Hematopoietic multipotent progenitor cell treated with erythropoietin and hydrocortisone succinate and interleukin-3 and kit ligand, for 8 days (in vitro differentiated cells): Measurements from ENCODE around the gene RNF11.
A peak's percentile ranks its signal among the peaks of the same experiment; 100 is the strongest.

ENCODE experiments used
- DNase-seq: peaks from one replicate; pipeline ENCODE4 v3.0.0-alpha.2; 2015

RNF11 gene

DNA sequence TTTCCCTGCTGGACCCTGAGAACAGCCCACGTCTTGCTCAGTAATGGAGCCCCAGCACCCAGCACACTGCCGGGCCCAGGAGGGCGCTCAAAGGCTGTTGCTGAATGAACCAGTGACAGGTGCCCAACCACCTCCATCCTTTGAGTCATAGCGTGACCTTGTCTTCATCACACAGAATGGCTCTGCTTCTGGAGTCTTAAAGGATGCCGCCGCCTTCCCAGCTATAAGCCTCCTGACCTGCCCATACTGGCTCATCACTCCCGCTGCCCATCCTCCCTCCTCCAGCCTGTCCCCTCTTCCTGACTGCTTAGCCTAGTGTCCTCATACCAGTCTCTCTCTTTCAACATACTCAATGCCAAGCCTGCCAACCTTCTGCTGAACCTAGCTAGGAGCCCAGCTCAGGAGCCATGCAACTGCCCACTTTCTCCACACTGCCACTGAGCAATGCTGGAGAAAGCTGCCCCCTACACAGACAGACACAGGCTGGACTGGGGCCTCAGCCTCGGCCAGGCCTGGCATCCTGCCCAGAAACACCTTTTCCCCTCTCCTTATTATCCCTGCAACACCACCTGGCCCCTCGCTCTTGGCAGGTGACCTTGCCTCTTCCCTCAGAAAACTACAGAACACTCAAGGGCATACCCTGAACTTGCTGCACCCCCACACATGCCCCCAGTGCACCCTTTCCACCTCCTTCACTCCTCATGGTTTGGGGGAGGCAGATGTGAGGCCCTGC lies 80.2 kb downstream of the RNF11 start:
- no peak for DNase-seq

DNA sequence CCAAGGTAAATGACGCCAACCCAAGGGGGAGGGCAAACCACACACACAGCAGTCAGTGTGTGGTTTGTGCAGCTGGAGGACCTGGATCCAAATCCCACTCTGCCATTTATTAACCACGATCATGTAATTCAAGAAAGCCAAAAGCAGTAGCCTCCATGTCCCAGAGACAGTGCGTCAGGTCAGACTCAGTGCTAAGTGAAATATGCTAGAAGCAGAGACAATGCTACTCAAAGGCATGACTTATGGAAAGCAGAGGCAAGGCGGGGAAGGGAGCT lies 80.7 kb downstream of the RNF11 start:
- DNase-seq = no peak

- no peak for DNase-seq
Observed at GRCh38 chr1:51317798-51318197, 81.7 kb downstream of the RNF11 start.

DNA sequence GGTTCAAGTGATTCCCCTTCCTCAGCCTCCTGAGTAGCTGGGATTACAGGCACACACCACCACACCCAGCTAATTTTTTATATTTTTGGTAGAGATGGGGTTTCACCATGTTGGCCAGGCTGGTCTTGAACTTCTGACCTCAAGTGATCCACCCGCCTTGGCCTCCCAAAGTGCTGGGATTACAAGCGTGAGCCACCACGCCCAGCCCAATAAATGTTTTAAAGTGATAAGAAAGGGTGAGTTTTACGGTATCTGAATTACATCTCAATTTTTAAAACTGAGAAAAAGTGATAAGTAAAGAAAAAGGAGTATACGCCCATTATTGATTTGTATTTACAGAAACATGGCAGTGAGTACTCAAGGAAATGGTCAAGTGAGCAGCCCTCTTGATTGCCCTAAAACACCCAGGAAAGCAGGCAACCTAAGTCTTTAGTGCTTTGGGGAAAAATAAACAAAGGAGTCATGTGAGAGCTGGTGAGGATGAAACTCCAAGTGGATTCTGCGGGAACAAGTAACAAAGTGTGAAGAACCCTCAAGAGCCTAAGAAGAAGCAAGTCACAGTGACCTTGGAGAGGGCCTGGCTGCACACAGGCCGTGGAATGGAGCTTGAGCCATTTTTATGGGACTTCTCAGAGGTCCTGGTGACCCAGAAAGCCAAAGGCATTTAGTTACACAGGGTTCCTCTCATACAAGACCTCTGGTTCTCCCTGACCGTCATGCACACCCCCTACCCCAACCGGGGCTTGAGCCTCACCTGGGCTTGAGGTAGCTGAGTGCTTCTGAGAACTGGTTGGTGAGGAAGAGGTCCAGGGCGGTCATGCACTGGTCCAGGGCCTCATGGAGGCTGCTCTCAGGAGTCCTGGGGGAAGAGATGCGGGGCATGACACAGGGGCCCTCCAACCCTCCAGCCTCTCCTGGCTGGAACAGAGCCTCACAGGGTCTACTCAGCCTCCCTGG lies 85.2 kb downstream of the RNF11 start:
- peak; percentile 27 for DNase-seq

- no peak for DNase-seq
Observed at GRCh38 chr1:51321924-51322280, 85.8 kb downstream of the RNF11 start.

- DNase-seq = no peak
Observed at GRCh38 chr1:51322417-51323101, 86.5 kb downstream of the RNF11 start.
